Psoas muscle (tissue), 8 donors: ENCODE results near the gene ZNF804B. TPM values are rescaled to one million over a fixed set of nuclear protein-coding genes. Genes with fewer than 3 reads are reported as not detected.

ENCODE experiments used
- ATAC-seq, 4 donors: fragments of 200-7000 bp; cut with Tn5 transposase; one replicate each; pipeline ENCODE4 v1.9.1; 2020; ENCODE audit warnings: moderate library complexity in 3 of 4, mild to moderate bottlenecking in 2 of 4
- DNase-seq, 2 donors: peaks; one replicate each; pipeline ENCODE4 v3.0.0-alpha.2; 2020
- H3K27ac ChIP-seq: fragments of 200-600 bp; one replicate; pipeline ENCODE4 v1.8.0; 2022
- H3K27me3 ChIP-seq, 3 donors: fragments of 200-600 bp in 1 of 3; one replicate each; pipeline versions ENCODE4 v1.6.1 to v1.8.0; 2013 to 2022; ENCODE audit warnings: low read length in 2 of 3, mild to moderate bottlenecking in 2 of 3, moderate library complexity in 1 of 3; ENCODE audit not compliant: insufficient read depth in 3 of 3
- H3K36me3 ChIP-seq, 2 donors: fragments of 200-600 bp in 1 of 2; one replicate each; pipeline versions ENCODE4 v1.6.1 to v1.8.0; 2013 to 2022; ENCODE audit warnings: low read depth in 1 of 2, mild to moderate bottlenecking in 1 of 2, moderate library complexity in 1 of 2; ENCODE audit not compliant: insufficient read depth in 1 of 2
- H3K4me1 ChIP-seq: fragments of 200-600 bp; one replicate; pipeline ENCODE4 v1.8.0; 2022
- H3K4me3 ChIP-seq: fragments of 200-600 bp; one replicate; pipeline ENCODE4 v1.8.0; 2022; ENCODE audit warnings: mild to moderate bottlenecking
- H3K9me3 ChIP-seq: fragments of 200-600 bp; one replicate; pipeline ENCODE4 v1.8.0; 2022
- CTCF ChIP-seq: fragments of 200-600 bp; IDR thresholded peaks from one replicate; pipeline ENCODE4 v1.8.0; 2022; ENCODE audit warnings: antibody characterized with exemption
- WGBS, 3 donors: extraction: QIAGEN DNeasy Blood & Tissue Kit; methylation state at CpG; one replicate each; pipeline versions ENCODE4 v1.1.6 to v1.1.7; 2013; 5-methylcytosine and 5-hydroxymethylcytosine counted together
- intact Hi-C, 2 donors: fragments of 100-400 bp; cut with DNase I; formaldehyde crosslinking; loops; one replicate each; pipeline versions ENCODE4 v1.11.0 to v1.14.2; 2022
- polyA plus RNA-seq, 3 donors: library from polyadenylated mRNA; stranded (reverse); fragments of 200-250 nt; gene quantifications; one replicate each; pipeline ENCODE4 v1.2.3, GENCODE V29; 2013
- total RNA-seq, 4 donors: library from RNA; stranded (reverse); fragmentation: NEBNext Ultra II Directional in 2 of 4; extraction: Animal tissue kit (Norgen Biotek cat#: 25700) in 2 of 4; gene quantifications; one replicate each; pipeline versions ENCODE4 v1.2.1 to v1.2.4, GENCODE V29; 2021 to 2023
- donor health status: healthy with polysubstance abuse.
- donor health status: DM: no; HTN: no; CAD: no; lungs with moderate emphysema.
- donor health status: Bipolar disorder and iron deficiency.
- donor health status: healthy.
- donor health status: DM: yes; HTN: yes; CAD: no.
- donor health status: DM: no; HTN: no; CAD: no.
- donor health status: DM: no; HTN: no; CAD: no.
- donor health status: DM: yes; HTN: yes; CAD: no.

The ZNF804B gene
- total and polyA plus RNA-seq, 7 donors, result not detected

DNA sequence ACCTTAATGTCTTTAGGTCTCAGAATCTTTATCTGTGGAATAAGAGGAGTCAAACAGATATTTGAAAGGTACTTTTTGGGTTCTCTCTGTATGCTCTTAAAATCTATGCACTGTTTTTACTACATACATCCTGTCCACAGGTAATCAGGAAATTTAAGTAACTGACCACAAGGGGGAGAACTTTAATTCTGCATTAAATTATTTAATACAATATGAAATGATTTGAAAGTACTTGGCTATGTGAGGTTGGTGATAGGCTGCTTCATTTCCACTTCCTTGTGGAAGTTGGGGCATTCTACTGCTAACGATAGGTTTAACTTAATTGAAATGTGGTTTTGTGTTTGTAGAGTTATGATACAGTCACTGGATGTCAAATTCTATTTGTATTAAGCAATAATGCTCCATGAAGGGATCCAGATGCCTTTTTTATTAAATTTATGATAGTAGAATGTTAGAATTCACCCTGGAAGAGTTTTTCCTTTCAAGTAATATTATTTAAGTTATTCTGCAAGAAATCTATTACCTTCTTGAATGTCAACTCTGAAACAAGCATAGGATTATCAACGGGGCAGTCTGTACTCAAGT, 30.1 kb downstream of the ZNF804B start:
- peaks cover 0 to 3% (median 0%) of the 10 kb centered on the region in 3 donors for H3K27me3 ChIP-seq
- DNase-seq, result no peak
- H3K4me1 ChIP-seq, result no peaks in the 10 kb centered on the region
- WGBS, 3 donors, result 66 to 71% (median 68%) methylated on average over 2 of the region's 2 CpGs
- peak; percentile 46 for TF ChIP-seq CTCF
- no peak for ATAC-seq
- H3K27ac ChIP-seq, result no peak overlapping the region
- no peaks in the 10 kb centered on the region for H3K9me3 ChIP-seq
- no peaks in the 10 kb centered on the region for H3K36me3 ChIP-seq
- H3K4me3 ChIP-seq, result no peak overlapping the region
- intact Hi-C loops, result no loop called here

DNA sequence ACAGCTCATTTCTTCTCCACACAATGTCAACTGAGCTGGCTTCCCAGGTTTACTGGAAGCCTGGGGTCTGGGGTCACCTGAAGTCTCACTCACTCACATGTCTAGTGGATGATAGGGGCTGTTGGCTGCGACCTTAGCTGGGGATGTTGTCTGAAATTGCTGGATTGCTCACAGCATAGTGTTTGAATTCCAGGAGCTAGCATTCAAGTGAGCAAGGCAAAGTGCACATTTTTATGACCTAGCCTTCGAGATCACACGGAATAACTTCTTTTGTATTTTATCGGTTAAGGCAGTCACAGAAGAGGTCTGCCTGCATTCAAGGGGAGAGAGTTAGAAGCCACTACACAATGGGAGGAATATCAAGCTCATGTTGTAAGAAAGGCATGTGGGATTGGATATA, 32.4 kb downstream of the ZNF804B start:
- no peak overlapping the region for H3K27ac ChIP-seq
- 75 to 90% (median 80%) methylated on average over 4 of the region's 4 CpGs for WGBS, 3 donors

DNA sequence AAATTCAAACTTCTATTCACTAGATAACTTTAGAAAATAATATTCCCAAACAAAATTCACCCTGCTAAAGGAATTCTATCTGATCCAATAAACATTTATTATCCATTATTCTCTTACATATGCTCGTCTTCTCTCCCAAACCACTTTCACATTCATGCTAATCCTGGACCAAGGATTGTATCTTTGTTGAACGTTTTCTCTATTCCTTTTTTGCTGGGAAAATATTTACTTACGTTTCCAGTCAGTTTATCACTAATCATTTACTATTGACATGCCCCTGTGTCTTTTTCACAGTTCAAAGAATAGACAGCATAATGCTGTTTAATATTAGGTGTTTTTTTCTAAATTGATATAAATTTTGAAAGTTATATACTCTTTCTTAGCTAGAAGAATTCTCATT, 32.9 kb downstream of the ZNF804B start:
- H3K4me3 ChIP-seq, result no peak overlapping the region
- H3K36me3 ChIP-seq, result no peaks in the 10 kb centered on the region
- intact Hi-C loops, result no loop called here
- H3K27me3 ChIP-seq, result peaks cover 0 to 3% (median 0%) of the 10 kb centered on the region in 3 donors
- H3K27ac ChIP-seq, result no peak overlapping the region
- H3K9me3 ChIP-seq, result no peaks in the 10 kb centered on the region
- ATAC-seq, result no peak
- no peak for TF ChIP-seq CTCF
- WGBS, 3 donors, result 63 to 77% (median 67%) methylated on average over 3 of the region's 3 CpGs
- H3K4me1 ChIP-seq, result no peaks in the 10 kb centered on the region
- DNase-seq, result no peak

More for the DNA sequence above, 32.4 kb downstream of the ZNF804B start:
- ATAC-seq, result no peak
- TF ChIP-seq CTCF, result no peak
- Histone ChIP-seq H3K27me3 (peaks cover 0 to 3% (median 0%) of the 10 kb centered on the region in 3 donors), H3K36me3 (no peaks in the 10 kb centered on the region), H3K4me3 (no peak overlapping the region), H3K9me3 (no peaks in the 10 kb centered on the region), H3K4me1 (no peaks in the 10 kb centered on the region)
- DNase-seq, result no peak
- intact Hi-C loops, result no loop called here

DNA sequence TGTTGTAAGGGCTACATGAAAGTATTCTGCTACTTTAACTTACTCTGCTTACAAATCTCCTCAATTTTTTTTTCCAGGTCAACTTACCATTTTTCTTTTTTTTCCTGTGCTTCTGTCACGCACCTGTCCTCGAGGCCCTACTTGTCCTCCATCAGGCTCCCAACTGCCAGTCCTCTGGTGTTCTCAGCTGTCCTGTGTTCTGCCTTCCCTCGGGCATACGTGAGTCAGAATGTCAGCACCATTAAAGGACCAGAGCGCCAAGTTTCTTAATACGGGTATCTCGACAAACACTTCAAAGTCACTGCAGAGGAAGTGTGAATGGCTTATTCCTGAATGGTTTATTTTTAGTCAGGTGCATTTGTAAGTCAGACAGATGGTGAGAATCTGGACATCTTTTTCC, 36.1 kb downstream of the ZNF804B start, which contains the start of gene TEX47:
TEX47 (minus strand) TSS at position 185 of the 400 bp plus-strand sequence. CDS start 795 bp downstream, outside the sequence.
- Histone ChIP-seq H3K4me1 (no peaks in the 10 kb centered on the region), H3K9me3 (no peaks in the 10 kb centered on the region), H3K27ac (no peak within 1 kb of the TSS), H3K27me3 (peaks cover 0 to 3% (median 0%) of the 10 kb centered on the region in 3 donors), H3K4me3 (no peak within 1 kb of the TSS), H3K36me3 (no peaks in the 10 kb centered on the region)
- DNase-seq, result no peak
- 54 to 56% (median 55%) methylated on average over 7 of the region's 7 CpGs for WGBS, 3 donors
- intact Hi-C loops, result no loop called here
- no peak for TF ChIP-seq CTCF
- no peak for ATAC-seq

DNA sequence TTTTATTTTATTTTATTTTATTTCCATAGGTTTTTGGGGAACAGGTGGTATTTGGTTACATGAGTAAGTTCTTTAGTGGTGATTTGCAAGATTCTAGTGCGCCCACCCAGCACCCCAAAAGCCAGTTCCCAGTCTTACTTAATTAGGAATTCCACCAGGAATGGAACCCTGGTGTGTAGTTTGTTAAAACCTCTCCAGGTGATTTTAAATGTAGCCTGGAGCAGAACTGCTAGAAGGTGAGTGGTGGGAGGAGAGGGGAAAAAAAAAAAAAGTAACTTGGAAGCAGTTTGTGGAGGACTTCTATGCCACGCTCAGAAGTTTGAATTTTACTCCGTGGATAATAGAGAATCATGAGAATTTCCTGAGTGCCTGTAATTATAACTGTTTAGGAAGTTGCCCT, 41.5 kb downstream of the ZNF804B start:
- no peak for TF ChIP-seq CTCF
- ATAC-seq (no peak), DNase-seq (no peak)
- no peaks in the 10 kb centered on the region for H3K4me1 ChIP-seq
- H3K27me3 ChIP-seq, result no peaks in the 10 kb centered on the region
- no peak overlapping the region for H3K27ac ChIP-seq
- H3K4me3 ChIP-seq, result no peak overlapping the region
- no peaks in the 10 kb centered on the region for H3K9me3 ChIP-seq
- H3K36me3 ChIP-seq, result no peaks in the 10 kb centered on the region
- 48 to 54% (median 50%) methylated on average over 3 of the region's 3 CpGs for WGBS, 3 donors
- intact Hi-C loops, result no loop called here
